ENCODE data around the gene SELENOI. TPM values are rescaled to one million over a fixed set of nuclear protein-coding genes. Genes with fewer than 3 reads are reported as not detected.

The SELENOI gene
- total RNA-seq, 4 donors from 2014 or later: 6.4 to 11.2 (median 9.3) TPM

DNA sequence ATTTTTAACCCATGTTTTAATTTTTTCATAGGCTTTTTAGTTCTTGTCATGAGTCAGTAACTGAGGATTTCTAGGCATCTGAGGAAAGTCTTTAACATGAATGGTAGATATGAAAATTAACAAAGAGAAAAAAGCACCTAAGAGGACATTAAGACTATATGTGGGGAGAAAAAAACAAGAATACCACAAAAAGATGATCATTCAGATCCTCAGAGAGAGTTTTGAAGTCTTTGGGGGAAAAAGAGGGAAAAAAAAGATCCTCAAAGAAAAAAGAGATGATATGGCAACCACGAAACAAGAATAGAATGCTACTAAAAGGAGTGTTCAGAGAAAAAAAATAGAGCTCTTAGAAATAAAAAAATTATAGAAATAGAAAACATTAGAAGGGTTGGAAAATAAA is 63.8 kb downstream of the SELENOI start:
- TF ChIP-seq POLR2AphosphoS5 (IDR thresholded peaks at IDR 0.05): no peak
- TF ChIP-seq, protein P1, sequence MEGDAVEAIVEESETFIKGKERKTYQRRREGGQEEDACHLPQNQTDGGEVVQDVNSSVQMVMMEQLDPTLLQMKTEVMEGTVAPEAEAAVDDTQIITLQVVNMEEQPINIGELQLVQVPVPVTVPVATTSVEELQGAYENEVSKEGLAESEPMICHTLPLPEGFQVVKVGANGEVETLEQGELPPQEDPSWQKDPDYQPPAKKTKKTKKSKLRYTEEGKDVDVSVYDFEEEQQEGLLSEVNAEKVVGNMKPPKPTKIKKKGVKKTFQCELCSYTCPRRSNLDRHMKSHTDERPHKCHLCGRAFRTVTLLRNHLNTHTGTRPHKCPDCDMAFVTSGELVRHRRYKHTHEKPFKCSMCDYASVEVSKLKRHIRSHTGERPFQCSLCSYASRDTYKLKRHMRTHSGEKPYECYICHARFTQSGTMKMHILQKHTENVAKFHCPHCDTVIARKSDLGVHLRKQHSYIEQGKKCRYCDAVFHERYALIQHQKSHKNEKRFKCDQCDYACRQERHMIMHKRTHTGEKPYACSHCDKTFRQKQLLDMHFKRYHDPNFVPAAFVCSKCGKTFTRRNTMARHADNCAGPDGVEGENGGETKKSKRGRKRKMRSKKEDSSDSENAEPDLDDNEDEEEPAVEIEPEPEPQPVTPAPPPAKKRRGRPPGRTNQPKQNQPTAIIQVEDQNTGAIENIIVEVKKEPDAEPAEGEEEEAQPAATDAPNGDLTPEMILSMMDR (IDR thresholded peaks at IDR 0.05): no peak
- TF ChIP-seq POLR2A (IDR thresholded peaks at IDR 0.05; ENCODE audit: low read depth): no peak
- TF ChIP-seq EP300 (IDR thresholded peaks at IDR 0.05): no peak
- Histone ChIP-seq H3K27me3 (peaks cover 0 to 4% (median 0%) of the 10 kb centered on the region in 4 donors), H3K4me3 (no peak overlapping the region), H3K9me3 (no peaks in the 10 kb centered on the region), H3K27ac (replicated peaks in 1 of 4) (no peak overlapping the region), H3K36me3 (no peaks in the 10 kb centered on the region), H3K4me1 (no peaks in the 10 kb centered on the region)
- WGBS: 84% methylated on average over 1 of the region's 1 CpG
- intact Hi-C loops (cut with DNase I): no loop called here
- no peak for DNase-seq (ENCODE audit: extremely low spot score)

DNA sequence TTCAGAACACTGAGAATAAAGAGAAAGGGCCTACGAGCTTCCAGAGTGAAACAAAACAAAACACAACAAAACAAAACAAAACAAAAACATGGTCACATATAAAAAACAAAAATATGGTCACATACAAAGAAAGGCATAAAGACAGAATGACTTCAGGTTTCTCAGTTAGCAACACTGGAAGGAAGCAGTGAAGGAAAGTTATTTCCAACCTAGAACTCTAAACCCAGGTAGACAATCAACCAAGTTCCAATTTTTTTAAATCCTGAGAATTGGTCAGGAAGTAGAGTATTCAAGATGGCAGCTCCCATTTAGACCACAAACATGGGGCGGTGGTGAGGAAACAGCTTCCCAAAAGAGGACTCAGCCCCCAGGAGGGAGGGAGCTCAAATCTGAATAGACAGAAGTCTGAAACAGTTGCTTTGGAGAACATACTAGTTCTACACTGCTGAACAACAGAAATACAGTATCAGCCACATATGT is 64.9 kb downstream of the SELENOI start:
- TF ChIP-seq POLR2A (IDR thresholded peaks at IDR 0.05; ENCODE audit: low read depth): no peak
- TF ChIP-seq POLR2AphosphoS5 (IDR thresholded peaks at IDR 0.05): no peak
- TF ChIP-seq, protein P1 (IDR thresholded peaks at IDR 0.05): no peak
- no peak for TF ChIP-seq EP300 (IDR thresholded peaks at IDR 0.05)
- intact Hi-C loops (cut with DNase I): no loop called here
- WGBS: 92% methylated on average over 2 of the region's 2 CpGs

DNA sequence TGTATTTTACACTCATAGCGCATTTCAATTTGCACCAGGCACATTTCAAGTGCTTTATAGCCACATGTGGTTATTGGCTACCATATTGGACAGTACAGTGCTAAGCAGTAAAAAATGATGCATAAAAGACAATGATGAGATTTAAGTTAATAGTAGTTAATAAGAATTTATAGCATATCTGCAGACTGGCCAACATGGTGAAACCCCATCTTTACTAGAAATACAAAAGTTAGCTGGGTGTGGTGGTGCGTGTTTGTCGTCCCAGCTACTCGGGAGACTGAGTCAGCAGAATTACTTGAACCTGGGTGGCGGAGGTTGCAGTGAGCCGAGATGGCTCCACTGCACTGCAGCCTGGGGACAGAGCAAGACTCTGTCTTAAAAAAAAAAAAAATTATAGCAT is 65.5 kb downstream of the SELENOI start:
- Histone ChIP-seq H3K4me3 (no peak overlapping the region), H3K36me3 (no peaks in the 10 kb centered on the region), H3K9me3 (no peaks in the 10 kb centered on the region), H3K27ac (replicated peaks in 1 of 4) (no peak overlapping the region), H3K27me3 (peaks cover 0 to 4% (median 0%) of the 10 kb centered on the region in 4 donors), H3K4me1 (no peaks in the 10 kb centered on the region)
- no peak for DNase-seq (ENCODE audit: extremely low spot score)
- WGBS: 95% methylated on average over 6 of the region's 6 CpGs
- no peak for TF ChIP-seq EP300 (IDR thresholded peaks at IDR 0.05)
- no peak for TF ChIP-seq POLR2A (IDR thresholded peaks at IDR 0.05; ENCODE audit: low read depth)
- no peak for TF ChIP-seq POLR2AphosphoS5 (IDR thresholded peaks at IDR 0.05)
- TF ChIP-seq, protein P1 (IDR thresholded peaks at IDR 0.05): no peak
- intact Hi-C loops (cut with DNase I): no loop called here

More for the DNA sequence above, 64.9 kb downstream of the SELENOI start:
- Histone ChIP-seq H3K27me3 (peaks cover 0 to 4% (median 0%) of the 10 kb centered on the region in 4 donors), H3K36me3 (no peaks in the 10 kb centered on the region), H3K4me3 (no peak overlapping the region), H3K9me3 (no peaks in the 10 kb centered on the region), H3K4me1 (no peaks in the 10 kb centered on the region), H3K27ac (replicated peaks in 1 of 4) (no peak overlapping the region)
- no peak for DNase-seq (ENCODE audit: extremely low spot score)

DNA sequence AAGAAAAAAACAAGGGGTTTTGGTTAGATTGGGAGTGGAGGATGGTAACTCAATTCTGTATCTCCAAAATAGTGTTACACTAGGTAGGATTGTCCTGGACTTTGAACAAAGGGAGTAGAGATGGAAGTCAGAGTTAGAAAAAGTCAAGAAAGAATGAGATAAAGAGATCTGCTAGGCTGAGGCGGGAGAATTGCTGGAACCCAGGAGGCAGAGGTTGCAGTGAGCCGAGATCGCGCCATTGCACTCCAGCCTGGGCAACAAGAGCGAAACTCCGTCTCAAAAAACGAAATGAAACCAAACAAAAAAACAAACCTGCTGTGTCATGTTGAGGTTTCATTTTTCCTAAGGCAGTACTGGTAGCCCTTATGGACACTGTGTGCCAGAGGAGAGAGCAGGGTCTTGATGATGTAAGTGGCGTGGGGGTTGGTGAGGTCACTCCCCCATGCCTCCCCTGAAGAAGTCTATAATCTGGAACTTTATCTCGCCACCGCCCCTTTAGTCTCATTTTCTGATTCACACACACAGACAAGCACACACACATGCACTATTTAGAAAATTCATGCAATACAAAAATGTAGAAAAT is 66.2 kb downstream of the SELENOI start:
- H3K36me3 ChIP-seq: no peaks in the 10 kb centered on the region
- peak overlapping the region in 2 of 4 donors; percentile 15 to 16 for H3K4me3 ChIP-seq
- peaks cover 0 to 4% (median 0%) of the 10 kb centered on the region in 4 donors for H3K27me3 ChIP-seq
- WGBS: 75% methylated on average over 10 of the region's 10 CpGs
- no peak for TF ChIP-seq POLR2A (IDR thresholded peaks at IDR 0.05; ENCODE audit: low read depth)
- TF ChIP-seq, protein P1 (IDR thresholded peaks at IDR 0.05): no peak
- TF ChIP-seq POLR2AphosphoS5 (IDR thresholded peaks at IDR 0.05): no peak
- no peak for TF ChIP-seq EP300 (IDR thresholded peaks at IDR 0.05)
- H3K27ac ChIP-seq (replicated peaks in 1 of 4): no peak overlapping the region
- H3K4me1 ChIP-seq: no peaks in the 10 kb centered on the region
- DNase-seq (ENCODE audit: extremely low spot score): no peak
- H3K9me3 ChIP-seq: no peaks in the 10 kb centered on the region
- intact Hi-C loops (cut with DNase I): no loop called here

DNA sequence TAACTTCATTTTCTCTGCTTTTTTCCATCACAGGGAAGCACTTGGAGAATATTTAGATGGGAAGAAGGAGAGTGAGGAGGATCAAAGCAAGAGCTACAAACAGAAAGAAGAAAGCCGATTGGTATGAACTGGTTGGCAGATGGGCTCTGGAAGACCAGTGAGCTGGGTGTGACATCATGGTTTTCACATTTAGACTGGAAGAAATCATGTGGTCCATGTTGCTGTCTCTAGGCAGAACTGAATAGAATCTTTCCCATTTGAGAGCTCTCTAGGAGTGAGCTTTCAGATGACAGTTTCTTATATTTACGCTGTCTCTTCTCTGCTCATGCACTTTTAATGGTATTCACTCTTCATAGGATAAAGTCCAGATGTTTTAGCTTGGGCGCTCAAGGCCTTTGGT is 68.4 kb downstream of the SELENOI start:
- no peaks in the 10 kb centered on the region for H3K27me3 ChIP-seq
- no peak overlapping the region for H3K27ac ChIP-seq (replicated peaks in 1 of 4)

More for the DNA sequence above, 68.4 kb downstream of the SELENOI start:
- intact Hi-C loops (cut with DNase I): no loop called here
- WGBS: 76% methylated on average over 3 of the region's 3 CpGs
- H3K4me3 ChIP-seq: no peak overlapping the region
- TF ChIP-seq POLR2A (IDR thresholded peaks at IDR 0.05; ENCODE audit: low read depth): no peak
- TF ChIP-seq, protein P1 (IDR thresholded peaks at IDR 0.05): no peak
- H3K9me3 ChIP-seq: no peaks in the 10 kb centered on the region
- DNase-seq (ENCODE audit: extremely low spot score): no peak
- no peaks in the 10 kb centered on the region for H3K4me1 ChIP-seq
- H3K36me3 ChIP-seq: no peaks in the 10 kb centered on the region

Data from esophagus muscularis mucosa (tissue), 4 donors.